T47D (cell line): ENCODE data around the gene RNF227.
A peak's percentile ranks its signal among the peaks of the same experiment; 100 is the strongest.

ENCODE experiments used
- DNase-seq, 2 experiments: peaks; one replicate each; pipeline versions ENCODE4 v3.0.0 to v3.0.0-alpha.2; 2011 to 2012; ENCODE audit warnings: low read depth in 1 of 2, low spot score in 1 of 2
- JUND ChIP-seq: IDR thresholded peaks from 2 replicates; pipeline ENCODE4 v1.6.1; 2012; ENCODE audit warnings: low read depth
- in situ Hi-C: cut with HindIII; loops from 2 replicates; pipeline ENCODE4 v1.10.0; 2016; ENCODE audit warnings: low sequenced_read_pairs, low pct_unique_long_range_greater_than_20kb

Gene RNF227

GRCh38 chr17:7943291-7943690 lies 27.2 kb upstream of the RNF227 start:
- no peak for TF ChIP-seq JUND
- in situ Hi-C loops: no loop called here
- no peak for DNase-seq

DNA sequence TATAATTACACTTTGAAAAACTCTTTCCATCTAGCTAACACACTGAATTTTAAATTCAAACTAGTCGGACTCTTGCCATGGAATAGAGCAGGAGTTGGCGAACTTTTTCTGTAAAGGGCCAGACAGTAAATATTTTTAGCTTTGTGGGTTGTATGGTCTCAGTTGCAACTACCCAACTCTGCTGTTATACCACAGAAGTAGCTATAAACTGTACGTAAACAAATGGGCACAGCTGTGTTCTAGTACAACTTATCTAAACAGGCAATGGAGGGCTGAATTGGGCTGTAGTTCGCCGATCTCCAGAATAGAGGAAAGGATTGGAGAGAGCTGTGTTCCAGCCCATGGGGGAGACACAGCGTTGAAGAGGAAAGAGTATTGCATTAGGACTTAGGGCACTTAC lies 24.7 kb upstream of the RNF227 start:
- no peak for DNase-seq
- TF ChIP-seq JUND: no peak
- in situ Hi-C loops: no loop called here

- TF ChIP-seq JUND: no peak
- in situ Hi-C loops: no loop called here
- no peak for DNase-seq
These were observed 23.9 kb upstream of the RNF227 start for GRCh38 chr17:7940034-7940433.

DNA sequence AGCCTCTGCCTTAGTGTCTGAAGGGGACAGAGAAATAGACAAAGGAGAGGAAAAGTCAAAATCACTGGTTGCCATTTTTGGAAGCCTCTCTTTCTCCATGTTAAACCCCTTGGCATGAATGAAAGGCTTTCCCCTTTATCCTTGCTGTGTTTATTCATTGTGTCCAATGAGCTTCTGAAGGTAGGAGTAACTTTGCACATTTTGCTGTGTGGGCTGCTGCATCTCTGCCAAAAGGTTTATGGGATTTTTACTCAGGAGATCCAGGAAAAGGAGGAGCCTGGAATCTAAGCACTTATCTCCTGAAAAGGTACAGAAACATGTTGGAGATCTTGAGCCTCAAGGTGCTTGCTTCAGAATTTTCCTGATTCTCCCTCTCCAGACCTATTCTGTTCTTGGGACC lies 19.8 kb upstream of the RNF227 start:
- in situ Hi-C loops: no loop called here
- TF ChIP-seq JUND: no peak
- no peak for DNase-seq

DNA sequence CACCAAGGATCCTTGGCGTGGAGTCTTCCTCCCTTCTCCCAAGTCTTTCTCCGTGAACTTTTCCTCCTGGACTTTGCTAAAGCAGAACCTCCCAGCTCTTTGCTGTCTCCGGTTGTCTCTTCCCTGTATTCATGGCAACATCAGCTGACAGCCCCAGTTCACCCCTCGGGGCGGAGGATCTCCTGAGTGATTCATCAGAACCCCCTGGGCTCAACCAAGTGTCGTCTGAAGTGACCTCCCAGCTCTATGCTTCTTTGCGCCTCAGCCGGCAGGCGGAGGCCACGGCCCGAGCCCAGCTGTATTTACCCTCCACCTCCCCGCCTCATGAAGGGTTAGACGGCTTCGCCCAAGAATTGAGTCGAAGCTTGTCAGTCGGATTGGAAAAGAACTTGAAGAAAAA lies 16.9 kb upstream of the RNF227 start:
- DNase-seq: peak; percentile 23 to 47
- no peak for TF ChIP-seq JUND
- in situ Hi-C loops: no loop called here

GRCh38 chr17:7932483-7932891 lies 16.4 kb upstream of the RNF227 start:
- DNase-seq: peak; percentile 41 to 47
- no peak for TF ChIP-seq JUND

GRCh38 chr17:7931709-7932482 lies 15.8 kb upstream of the RNF227 start, which contains the start of the genes CNTROB and TRAPPC1:
Gene CNTROB, plus strand, starts transcription at chr17:7932206. Its CDS starts 874 bp downstream, at chr17:7933080.
Gene TRAPPC1, minus strand, starts transcription at chr17:7931946. Its CDS starts 117 bp downstream, at chr17:7931829.
- TF ChIP-seq JUND: no peak
- in situ Hi-C loops: no loop called here
- peak; percentile 98 for DNase-seq

More at GRCh38 chr17:7932483-7932891, 16.4 kb upstream of the RNF227 start:
- in situ Hi-C loops: no loop called here

- TF ChIP-seq JUND: no peak
- no peak for DNase-seq
- in situ Hi-C loops: no loop called here
These were observed 14.9 kb upstream of the RNF227 start for GRCh38 chr17:7930841-7931631.

GRCh38 chr17:7929158-7930023 lies 13.3 kb upstream of the RNF227 start, which contains the start of gene KCNAB3:
Gene KCNAB3, minus strand, starts transcription at chr17:7929856. Its CDS starts 421 bp downstream, at chr17:7929435.
- in situ Hi-C loops: no loop called here
- no peak for TF ChIP-seq JUND
- peak in 1 of 2 experiments; percentile 31 for DNase-seq

DNA sequence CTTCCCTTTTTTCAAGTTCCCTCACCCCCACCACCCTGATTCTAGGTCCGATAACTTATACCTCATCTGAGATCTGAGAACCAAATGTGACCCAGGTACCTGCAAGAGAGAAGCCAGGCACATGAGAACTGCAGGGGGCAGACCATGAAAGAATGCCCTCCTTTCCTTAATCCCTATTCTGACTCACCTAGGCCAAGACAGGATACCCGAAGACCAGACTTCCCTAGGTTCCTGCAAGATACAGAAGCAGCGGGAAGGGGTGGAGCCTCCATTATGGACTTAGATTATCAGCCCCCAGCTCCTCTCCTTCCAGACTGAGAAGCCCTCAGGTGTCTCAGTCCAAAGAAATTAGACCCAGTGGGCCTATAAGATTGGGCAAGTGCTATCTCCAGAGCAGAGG lies 11.5 kb upstream of the RNF227 start:
- no peak for DNase-seq
- no peak for TF ChIP-seq JUND
- in situ Hi-C loops: no loop called here

DNA sequence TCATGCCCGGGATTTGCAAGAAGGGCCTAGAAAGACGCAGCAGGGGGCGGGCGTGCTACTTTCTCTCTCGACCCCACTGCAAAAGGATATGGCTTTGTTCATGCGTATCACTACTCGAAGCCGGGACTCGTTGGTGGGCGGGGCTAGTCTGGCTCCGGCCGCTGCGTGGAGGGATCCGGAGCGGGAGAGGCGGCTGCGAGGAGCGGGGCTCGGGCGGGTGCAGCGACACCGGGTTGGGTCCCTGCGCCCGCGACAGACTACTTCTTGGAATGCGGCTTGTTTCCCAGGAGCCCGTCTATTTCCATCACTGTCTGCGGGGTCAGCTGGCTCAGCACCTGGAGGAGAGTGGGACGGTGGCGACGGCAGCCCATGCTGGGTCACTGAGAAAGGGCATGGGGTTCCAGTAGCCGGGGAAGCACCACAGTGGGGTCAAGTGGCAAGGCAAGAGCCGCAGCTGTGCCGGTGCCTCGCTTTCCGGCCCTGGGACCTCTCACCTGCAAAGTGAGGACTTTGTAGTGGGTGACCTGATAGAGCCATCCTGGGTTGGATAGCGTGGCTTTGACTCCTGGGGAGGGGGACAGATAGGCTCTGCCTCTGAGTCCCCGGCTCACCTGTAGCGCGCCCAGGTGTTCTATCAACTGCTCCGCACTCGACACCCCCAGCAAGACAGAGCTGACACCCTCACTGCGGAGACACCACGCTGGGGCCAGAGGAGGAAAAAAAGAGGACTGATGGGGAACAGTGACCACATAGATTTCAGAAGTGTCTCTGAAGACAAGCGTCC lies 6.9 kb upstream of the RNF227 start:
- no peak for TF ChIP-seq JUND
- DNase-seq: no peak
- in situ Hi-C loops: no loop called here
